K562 (cell line): ENCODE data around the gene MYBL2. TPM values are rescaled to one million over a fixed set of nuclear protein-coding genes. Genes with fewer than 3 reads are reported as not detected.
A peak's percentile ranks its signal among the peaks of the same experiment; 100 is the strongest.

ENCODE experiments used
- KLF1 ChIP-seq: fragments of 450-650 bp; IDR thresholded peaks from 2 replicates; pipeline ENCODE4 v1.6.1; 2016; ENCODE audit warnings: missing genetic modification characterization, missing compliant biosample characterization
- PCBP1 ChIP-seq: fragments of 200-400 bp; formaldehyde crosslinking; IDR thresholded peaks from 2 replicates; pipeline ENCODE4 v1.6.1; 2018; ENCODE audit warnings: mild to moderate bottlenecking, low read depth, low read length; ENCODE audit not compliant: poor library complexity, severe bottlenecking
- RB1 ChIP-seq: fragments of 450-650 bp; IDR thresholded peaks from 2 replicates; pipeline ENCODE4 v1.6.1; 2017; ENCODE audit warnings: low read depth, mild to moderate bottlenecking
- RFX1 ChIP-seq: fragments of 450-650 bp; IDR thresholded peaks from 2 replicates; pipeline ENCODE4 v1.6.1; 2016; ENCODE audit warnings: mild to moderate bottlenecking, moderate library complexity
- TAF1 ChIP-seq: IDR thresholded peaks from 2 replicates; pipeline ENCODE4 v1.6.1; 2011; ENCODE audit warnings: mild to moderate bottlenecking, low read length, moderate library complexity; ENCODE audit not compliant: insufficient read depth, control insufficient read depth, severe bottlenecking; ENCODE audit errors: extremely low read depth
- ZBTB40 ChIP-seq, 2 experiments: fragments of 450-650 bp in 1 of 2; sonication (generic) in 1 of 2; formaldehyde crosslinking in 1 of 2; IDR thresholded peaks; 2 replicates each; pipeline versions ENCODE4 v1.7.1 to v1.9.0; 2016 to 2022; ENCODE audit warnings: inconsistent platforms in 1 of 2, mild to moderate bottlenecking in 1 of 2, missing genetic modification reagents in 1 of 2
- ZNF696 ChIP-seq: fragments of 250-450 bp; sonication (Bioruptor Pico); conservative IDR thresholded peaks from 2 replicates; pipeline ENCODE4 v1.4.0; 2020; ENCODE audit warnings: mild to moderate bottlenecking, moderate library complexity
- polyA plus RNA-seq, 8 experiments: library from polyadenylated mRNA; depleted of rRNA in 4 of 8; stranded (reverse) in 5 of 8; unstranded in 3 of 8; fragments of >200 nt; fragmentation: Nextera tagmentation in 2 of 8; fragmentation: Illumina TruSeq in 1 of 8; extraction: Ambion mirVana in 2 of 8; extraction: Trizol in 1 of 8; gene quantifications; 2 replicates each; pipeline versions ENCODE4 v1.2.1 to v1.2.3, GENCODE V29; 2011 to 2014; ENCODE audit warnings: inconsistent platforms in 1 of 8, missing spikeins in 1 of 8
- total RNA-seq, 7 experiments: library from RNA; depleted of rRNA in 6 of 7; stranded (reverse); fragments of >200 nt in 6 of 7; fragmentation: Illumina TruSeq in 2 of 7; extraction: Trizol in 2 of 7; gene quantifications; 2 replicates each; pipeline versions ENCODE4 v1.2.1 to v1.2.3, GENCODE V29; 2011 to 2021; ENCODE audit warnings: low replicate concordance in 1 of 7
- TF ChIP-seq, protein P1 (sequence below): fragments of 150-350 bp; conservative IDR thresholded peaks from 2 replicates; pipeline ENCODE4 v1.6.1; 2014; ENCODE audit warnings: low read length
- TF ChIP-seq, protein P2 (sequence below): fragments of 450-650 bp; IDR thresholded peaks from 2 replicates; pipeline ENCODE4 v1.6.1; 2016; ENCODE audit warnings: mild to moderate bottlenecking

The MYBL2 gene
- total and polyA plus RNA-seq, 9 of the 15 experiments (the other 6 are each of a cell fraction or from before 2014, with no cell fraction given): 4.4 to 169 (median 52.5) TPM

- no peak for TF ChIP-seq ZBTB40 (IDR thresholded peaks at IDR 0.05)
- TF ChIP-seq ZBTB40 (CRISPR knock-in tag; IDR thresholded peaks at IDR 0.05): no peak
- TF ChIP-seq, protein P1, sequence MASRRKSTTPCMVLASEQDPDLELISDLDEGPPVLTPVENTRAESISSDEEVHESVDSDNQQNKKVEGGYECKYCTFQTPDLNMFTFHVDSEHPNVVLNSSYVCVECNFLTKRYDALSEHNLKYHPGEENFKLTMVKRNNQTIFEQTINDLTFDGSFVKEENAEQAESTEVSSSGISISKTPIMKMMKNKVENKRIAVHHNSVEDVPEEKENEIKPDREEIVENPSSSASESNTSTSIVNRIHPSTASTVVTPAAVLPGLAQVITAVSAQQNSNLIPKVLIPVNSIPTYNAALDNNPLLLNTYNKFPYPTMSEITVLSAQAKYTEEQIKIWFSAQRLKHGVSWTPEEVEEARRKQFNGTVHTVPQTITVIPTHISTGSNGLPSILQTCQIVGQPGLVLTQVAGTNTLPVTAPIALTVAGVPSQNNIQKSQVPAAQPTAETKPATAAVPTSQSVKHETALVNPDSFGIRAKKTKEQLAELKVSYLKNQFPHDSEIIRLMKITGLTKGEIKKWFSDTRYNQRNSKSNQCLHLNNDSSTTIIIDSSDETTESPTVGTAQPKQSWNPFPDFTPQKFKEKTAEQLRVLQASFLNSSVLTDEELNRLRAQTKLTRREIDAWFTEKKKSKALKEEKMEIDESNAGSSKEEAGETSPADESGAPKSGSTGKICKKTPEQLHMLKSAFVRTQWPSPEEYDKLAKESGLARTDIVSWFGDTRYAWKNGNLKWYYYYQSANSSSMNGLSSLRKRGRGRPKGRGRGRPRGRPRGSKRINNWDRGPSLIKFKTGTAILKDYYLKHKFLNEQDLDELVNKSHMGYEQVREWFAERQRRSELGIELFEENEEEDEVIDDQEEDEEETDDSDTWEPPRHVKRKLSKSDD: no peak
- peak; percentile 94 for TF ChIP-seq RB1
- peak; percentile 71 for TF ChIP-seq TAF1
- no peak for TF ChIP-seq RFX1
- no peak for TF ChIP-seq KLF1 (tag)
- TF ChIP-seq, protein P2, sequence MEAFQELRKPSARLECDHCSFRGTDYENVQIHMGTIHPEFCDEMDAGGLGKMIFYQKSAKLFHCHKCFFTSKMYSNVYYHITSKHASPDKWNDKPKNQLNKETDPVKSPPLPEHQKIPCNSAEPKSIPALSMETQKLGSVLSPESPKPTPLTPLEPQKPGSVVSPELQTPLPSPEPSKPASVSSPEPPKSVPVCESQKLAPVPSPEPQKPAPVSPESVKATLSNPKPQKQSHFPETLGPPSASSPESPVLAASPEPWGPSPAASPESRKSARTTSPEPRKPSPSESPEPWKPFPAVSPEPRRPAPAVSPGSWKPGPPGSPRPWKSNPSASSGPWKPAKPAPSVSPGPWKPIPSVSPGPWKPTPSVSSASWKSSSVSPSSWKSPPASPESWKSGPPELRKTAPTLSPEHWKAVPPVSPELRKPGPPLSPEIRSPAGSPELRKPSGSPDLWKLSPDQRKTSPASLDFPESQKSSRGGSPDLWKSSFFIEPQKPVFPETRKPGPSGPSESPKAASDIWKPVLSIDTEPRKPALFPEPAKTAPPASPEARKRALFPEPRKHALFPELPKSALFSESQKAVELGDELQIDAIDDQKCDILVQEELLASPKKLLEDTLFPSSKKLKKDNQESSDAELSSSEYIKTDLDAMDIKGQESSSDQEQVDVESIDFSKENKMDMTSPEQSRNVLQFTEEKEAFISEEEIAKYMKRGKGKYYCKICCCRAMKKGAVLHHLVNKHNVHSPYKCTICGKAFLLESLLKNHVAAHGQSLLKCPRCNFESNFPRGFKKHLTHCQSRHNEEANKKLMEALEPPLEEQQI: no peak
- peak; percentile 46 for TF ChIP-seq PCBP1
- TF ChIP-seq ZNF696 (CRISPR knock-in tag): no peak
Measured at GRCh38 chr20:43666376-43667328, at the start of gene MYBL2 (continued).
